GM20431 (cell line): ENCODE results near the gene CT45A3.
"Not testable (repeated sequence)": the region's sequence is repeated elsewhere in the genome, so short reads cannot be mapped to it uniquely, and the experiment has no call there.

ENCODE experiments used
- in situ Hi-C: fragments of 300-500 bp; cut with MseI, MboI; formaldehyde crosslinking; loops from one replicate; pipeline ENCODE4 v1.15.0; 2020; ENCODE audit warnings: low sequenced_read_pairs; ENCODE audit not compliant: unreplicated experiment

The CT45A3 gene

DNA sequence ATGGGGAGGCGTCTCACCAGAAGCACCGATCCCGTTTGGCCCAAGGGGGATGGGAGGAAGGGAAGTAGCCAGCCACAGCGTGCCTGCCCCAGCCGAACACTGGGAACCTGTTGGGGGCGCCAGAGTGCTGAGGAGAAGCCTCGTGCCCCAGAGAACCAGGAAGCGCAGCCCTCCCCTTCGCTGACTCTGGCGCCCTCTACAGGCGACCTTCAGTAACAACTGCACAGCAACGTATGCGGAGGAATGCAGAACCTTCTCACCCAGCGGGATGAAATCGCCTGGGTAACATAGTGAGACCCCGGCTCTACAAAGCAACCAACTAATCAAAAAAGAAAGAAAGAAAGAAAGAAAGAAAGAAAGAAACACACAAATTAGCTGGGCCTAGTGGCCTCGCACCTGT is at the start of gene CT45A3:
CT45A3 (minus strand) TSS at position 101 of the 400 bp plus-strand sequence. CDS start 3,747 bp downstream, outside the sequence.
- in situ Hi-C loops: not testable (repeated sequence)

- in situ Hi-C loops: not testable (repeated sequence)
These were observed 34.7 kb upstream of the CT45A3 start, which contains the start of gene CT45A6 for GRCh38 chrX:135802687-135803086. Gene CT45A6 (minus strand): TSS chrX:135802787. CDS start chrX:135798993, 3,794 bp downstream.

DNA sequence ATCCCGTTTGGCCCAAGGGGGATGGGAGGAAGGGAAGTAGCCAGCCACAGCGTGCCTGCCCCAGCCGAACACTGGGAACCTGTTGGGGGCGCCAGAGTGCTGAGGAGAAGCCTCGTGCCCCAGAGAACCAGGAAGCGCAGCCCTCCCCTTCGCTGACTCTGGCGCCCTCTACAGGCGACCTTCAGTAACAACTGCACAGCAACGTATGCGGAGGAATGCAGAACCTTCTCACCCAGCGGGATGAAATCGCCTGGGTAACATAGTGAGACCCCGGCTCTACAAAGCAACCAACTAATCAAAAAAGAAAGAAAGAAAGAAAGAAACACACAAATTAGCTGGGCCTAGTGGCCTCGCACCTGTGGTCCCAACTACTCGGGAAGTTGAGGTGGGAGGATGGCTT is 17.4 kb upstream of the CT45A3 start, which contains the start of gene CT45A5:
CT45A5 (minus strand) TSS at position 101 of the 400 bp plus-strand sequence. CDS start 3,774 bp downstream, outside the sequence.
- in situ Hi-C loops: not testable (repeated sequence)

GRCh38 chrX:135744739-135745138 is 23.3 kb downstream of the CT45A3 start:
- in situ Hi-C loops: not testable (repeated sequence)

DNA sequence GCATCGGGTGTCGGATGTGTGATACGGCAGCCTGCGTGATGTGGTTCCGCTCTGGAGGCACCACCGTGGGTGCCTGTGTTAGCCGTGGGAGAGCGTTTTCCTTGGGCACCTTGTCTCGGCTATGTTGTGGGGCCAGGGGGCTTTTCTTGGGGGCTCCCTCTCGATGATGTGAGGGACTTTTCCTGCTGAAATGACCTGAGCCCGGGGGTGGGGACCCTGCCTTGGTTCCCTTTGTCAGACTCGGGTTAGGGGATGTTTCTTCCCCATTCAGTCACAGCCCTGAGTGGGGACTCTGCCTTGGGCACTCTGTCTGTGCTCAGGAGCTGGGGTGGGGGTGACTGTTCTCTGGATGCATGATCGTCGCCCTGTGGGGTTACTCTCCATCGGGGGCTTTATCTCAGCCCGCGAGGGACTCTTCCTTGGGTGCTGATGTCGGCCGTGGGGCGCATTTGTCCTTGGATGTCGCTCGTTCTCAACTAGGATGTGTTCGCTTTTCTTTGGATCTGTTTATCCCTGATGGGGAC is 26.7 kb downstream of the CT45A3 start:
- in situ Hi-C loops: no loop called here

DNA sequence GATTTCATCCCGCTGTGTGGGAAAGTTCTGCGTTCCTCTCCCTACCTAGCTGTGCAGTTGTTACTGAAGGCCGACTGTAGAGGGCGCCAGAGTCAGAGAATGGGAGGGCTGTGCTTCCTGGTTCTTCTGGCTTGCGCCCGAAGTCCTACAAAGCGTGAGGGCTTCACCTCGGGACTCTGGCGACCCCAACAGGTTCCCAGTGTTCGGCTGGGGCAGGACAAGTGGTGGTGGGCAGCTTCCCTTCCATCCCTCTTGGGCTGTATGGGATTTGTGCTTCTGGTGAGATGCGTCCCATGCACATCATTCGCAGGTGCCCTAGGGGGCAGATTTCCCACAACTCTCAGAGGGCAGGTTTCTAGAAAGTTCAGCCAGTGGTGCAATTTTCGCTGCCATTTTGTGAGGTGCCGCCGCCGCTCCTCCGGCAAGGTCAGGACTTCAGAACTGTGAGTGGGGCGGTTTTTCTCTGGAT is 27.3 kb downstream of the CT45A3 start:
- in situ Hi-C loops: no loop called here

- in situ Hi-C loops: no loop called here
These were observed 30.5 kb downstream of the CT45A3 start for GRCh38 chrX:135737366-135738071.

- in situ Hi-C loops: not testable (repeated sequence)
These were observed 33.3 kb downstream of the CT45A3 start for GRCh38 chrX:135734666-135735065.

DNA sequence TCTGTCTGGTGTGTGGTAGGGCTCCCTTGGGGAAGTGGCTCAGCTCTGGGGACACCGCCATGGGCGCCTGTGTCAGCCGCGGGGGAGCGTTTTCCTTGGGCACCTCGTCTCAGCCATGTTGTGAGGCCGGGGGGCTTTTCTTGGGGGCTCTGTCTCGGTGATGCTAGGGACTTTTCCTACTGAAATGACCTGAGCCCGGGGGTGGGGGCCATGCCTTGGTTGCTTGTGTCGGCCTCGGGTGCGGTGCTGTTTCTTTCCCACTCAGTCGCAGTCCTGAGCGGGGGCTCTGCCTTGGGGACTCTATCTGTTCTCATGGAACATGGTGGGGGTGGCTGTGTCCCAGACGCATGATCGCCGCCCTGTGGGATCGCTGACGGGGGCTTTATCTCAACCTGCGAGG is 54.2 kb downstream of the CT45A3 start:
- in situ Hi-C loops: no loop called here

- in situ Hi-C loops: not testable (repeated sequence)
These were observed 54.8 kb downstream of the CT45A3 start, which contains the start of gene CT45A1 for GRCh38 chrX:135713183-135713689. Gene CT45A1 (plus strand): TSS chrX:135713639. CDS start chrX:135718941, 5,302 bp downstream.
